ENCODE data around the gene PPM1J. TPM values are rescaled to one million over a fixed set of nuclear protein-coding genes. Genes with fewer than 3 reads are reported as not detected.
A peak's percentile ranks its signal among the peaks of the same experiment; 100 is the strongest.

Gene PPM1J
- total and polyA plus RNA-seq, 4 donors, result 3.7 to 7.1 (median 4.3) TPM; not detected in 1

DNA sequence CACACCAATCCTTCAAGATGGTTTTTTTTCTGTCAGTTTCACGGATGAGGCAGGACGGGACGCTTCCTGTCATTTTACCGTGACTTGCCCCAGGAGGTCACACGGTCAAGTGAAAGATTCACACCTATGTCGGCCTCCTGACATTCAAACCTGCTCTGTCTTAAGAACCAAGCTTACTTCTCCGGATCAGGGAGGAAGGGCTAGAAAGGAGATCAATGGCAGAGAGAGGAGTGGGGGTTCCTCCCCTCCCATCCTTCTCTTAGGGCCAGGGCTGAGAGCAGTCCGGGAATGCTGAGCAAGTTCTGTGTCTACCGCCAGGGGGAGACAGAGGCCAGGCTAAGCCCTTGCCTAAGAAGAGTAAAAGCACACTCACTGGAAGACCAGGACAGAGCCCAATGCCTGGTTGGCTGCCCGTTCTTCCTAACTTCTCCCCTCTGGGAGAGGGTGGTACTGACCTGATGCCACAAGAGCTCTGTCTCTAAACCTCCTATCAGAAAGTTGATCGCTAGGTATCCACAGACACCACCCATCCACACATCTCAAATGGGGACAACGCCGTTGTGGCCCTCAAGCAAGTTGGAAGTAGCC lies 1.1 kb upstream of the PPM1J start:
- Histone ChIP-seq H3K4me3 (ENCODE audit: low read length in 2 of 2) (no peak overlapping the region), H3K36me3 (ENCODE audit: control insufficient read depth in 1 of 2, insufficient read depth in 2 of 2, low read length in 1 of 2) (no peaks in the 10 kb centered on the region), H3K27ac (ENCODE audit: low read depth in 1 of 2, low read length in 2 of 2) (no peak overlapping the region), H3K9me3 (ENCODE audit: control insufficient read depth, low read length) (no peaks in the 10 kb centered on the region), H3K4me1 (ENCODE audit: control insufficient read depth in 1 of 2, insufficient read depth in 2 of 2, low read length in 2 of 2) (no peaks in the 10 kb centered on the region), H3K27me3 (ENCODE audit: control insufficient read depth in 1 of 2, insufficient read depth in 2 of 2, low read length in 1 of 2) (no peaks in the 10 kb centered on the region)
- intact Hi-C loops (cut with DNase I), result loop anchor here (1.0 to 10.0 kb wide), 10 partner anchors 86 to 961 kb away; partner anchors contain the start of gene LRIG2 (in 2 of the 2)
- ATAC-seq (ENCODE audit: low FRiP score) (peak; percentile 91), DNase-seq (peak; percentile 90 to 92)
- WGBS, 2 donors, result 16 to 17% methylated on average over 13 of the region's 13 CpGs

GRCh38 chr1:112714313-112715263 lies 544 bp downstream of the PPM1J start:
- 1 to 2% methylated on average over 62 to 86 of the region's 86 CpGs for WGBS, 2 donors
- no peaks in the 10 kb centered on the region for H3K36me3 ChIP-seq (ENCODE audit: control insufficient read depth in 1 of 2, insufficient read depth in 2 of 2, low read length in 1 of 2)
- no peaks in the 10 kb centered on the region for H3K27me3 ChIP-seq (ENCODE audit: control insufficient read depth in 1 of 2, insufficient read depth in 2 of 2, low read length in 1 of 2)
- peak; percentile 1 for ATAC-seq (ENCODE audit: low FRiP score)
- peak overlapping the region; percentile 14 to 37 for H3K4me3 ChIP-seq (ENCODE audit: low read length in 2 of 2)
- no peak overlapping the region for H3K27ac ChIP-seq (ENCODE audit: low read depth in 1 of 2, low read length in 2 of 2)
- H3K4me1 ChIP-seq (ENCODE audit: control insufficient read depth in 1 of 2, insufficient read depth in 2 of 2, low read length in 2 of 2), result no peaks in the 10 kb centered on the region
- DNase-seq, result peak; percentile 62 to 84
- no peaks in the 10 kb centered on the region for H3K9me3 ChIP-seq (ENCODE audit: control insufficient read depth, low read length)
- intact Hi-C loops (cut with DNase I), result loop anchor here (5.0 to 10.0 kb wide), 7 partner anchors 88 to 963 kb away; partner anchors contain the start of gene LRIG2 (in 2 of the 2)

DNA sequence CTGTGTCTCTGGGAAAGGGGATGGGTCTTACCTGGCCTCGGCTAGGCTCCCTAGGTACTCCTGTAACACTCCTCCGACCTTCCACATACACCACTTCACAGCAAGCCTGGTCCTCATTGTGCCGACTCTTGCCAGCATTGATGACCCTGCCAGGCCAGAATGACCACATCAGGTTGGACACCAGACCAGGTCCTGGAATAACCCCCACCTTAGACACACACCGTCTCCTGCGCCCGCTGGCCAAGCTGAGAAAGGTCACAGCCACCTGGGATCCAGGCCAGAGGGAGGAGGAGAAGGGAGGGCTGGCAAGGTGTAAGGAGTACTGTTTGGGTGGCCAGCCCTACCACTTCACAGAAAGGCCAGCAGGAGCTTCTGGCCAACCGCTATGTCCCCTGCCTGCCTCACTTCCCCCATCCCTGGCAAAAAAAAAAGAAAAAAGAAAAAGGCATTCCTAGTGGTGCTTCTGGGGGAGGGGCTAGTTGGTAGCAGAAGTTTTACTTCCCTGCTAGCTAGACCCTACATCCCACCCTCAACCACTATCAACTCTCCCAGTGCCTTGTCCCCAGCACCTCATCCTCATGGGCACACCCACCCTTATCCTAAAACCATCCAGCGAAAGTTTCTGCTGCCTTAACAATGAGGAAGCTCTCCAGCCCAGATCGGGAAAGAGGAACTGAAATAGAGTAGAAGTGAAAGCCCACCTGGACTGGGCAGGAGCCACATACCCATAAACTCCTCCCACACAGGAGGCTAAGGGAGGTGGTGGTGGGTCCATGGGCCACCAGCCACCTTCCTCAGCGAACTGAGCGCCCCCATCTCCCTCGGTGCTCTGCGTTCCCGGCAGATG lies 1.4 kb downstream of the PPM1J start:
- Histone ChIP-seq H3K9me3 (ENCODE audit: control insufficient read depth, low read length) (no peaks in the 10 kb centered on the region), H3K36me3 (ENCODE audit: control insufficient read depth in 1 of 2, insufficient read depth in 2 of 2, low read length in 1 of 2) (no peaks in the 10 kb centered on the region), H3K27ac (ENCODE audit: low read depth in 1 of 2, low read length in 2 of 2) (no peak overlapping the region), H3K27me3 (ENCODE audit: control insufficient read depth in 1 of 2, insufficient read depth in 2 of 2, low read length in 1 of 2) (no peaks in the 10 kb centered on the region), H3K4me3 (ENCODE audit: low read length in 2 of 2) (peak overlapping the region; percentile 14 to 37), H3K4me1 (ENCODE audit: control insufficient read depth in 1 of 2, insufficient read depth in 2 of 2, low read length in 2 of 2) (no peaks in the 10 kb centered on the region)
- 47 to 56% methylated on average over 14 of the region's 14 CpGs for WGBS, 2 donors
- intact Hi-C loops (cut with DNase I), result loop anchor here (5.0 to 10.0 kb wide), 3 partner anchors 211 to 961 kb away; partner anchors contain the start of gene LRIG2 (in 1 of the 2)
- DNase-seq (no peak), ATAC-seq (ENCODE audit: low FRiP score) (no peak)

DNA sequence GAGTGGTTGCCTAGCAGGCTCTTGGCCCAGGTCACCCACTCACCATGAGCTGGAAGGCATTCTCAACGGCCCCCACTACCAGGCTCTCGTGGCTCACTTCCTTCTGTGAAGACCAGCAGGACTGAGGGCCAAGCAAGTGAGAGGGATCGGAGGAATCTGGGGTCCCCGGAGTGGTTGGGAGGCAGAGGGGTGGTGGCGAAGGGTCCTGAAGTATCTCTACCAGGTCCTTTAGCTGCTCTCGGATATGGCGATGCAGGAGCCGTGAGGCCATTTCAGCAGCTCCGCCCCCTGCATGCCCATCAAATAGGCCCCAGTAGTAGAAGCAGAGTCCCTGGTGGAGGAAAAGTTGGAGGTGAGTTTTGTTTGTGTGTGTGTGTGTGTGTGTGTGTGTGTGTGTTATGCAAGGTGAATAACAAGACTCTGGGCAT lies 2.4 kb downstream of the PPM1J start:
- ATAC-seq (ENCODE audit: low FRiP score), result no peak
- Histone ChIP-seq H3K9me3 (ENCODE audit: control insufficient read depth, low read length) (no peaks in the 10 kb centered on the region), H3K4me3 (ENCODE audit: low read length in 2 of 2) (no peak overlapping the region), H3K27me3 (ENCODE audit: control insufficient read depth in 1 of 2, insufficient read depth in 2 of 2, low read length in 1 of 2) (no peaks in the 10 kb centered on the region), H3K4me1 (ENCODE audit: control insufficient read depth in 1 of 2, insufficient read depth in 2 of 2, low read length in 2 of 2) (no peaks in the 10 kb centered on the region), H3K36me3 (ENCODE audit: control insufficient read depth in 1 of 2, insufficient read depth in 2 of 2, low read length in 1 of 2) (no peaks in the 10 kb centered on the region), H3K27ac (ENCODE audit: low read depth in 1 of 2, low read length in 2 of 2) (no peak overlapping the region)
- DNase-seq, result no peak
- intact Hi-C loops (cut with DNase I), result loop anchor here (5.0 to 10.0 kb wide), 3 partner anchors 210 to 962 kb away; partner anchors contain the start of gene LRIG2 (in 1 of the 2)
- 78 to 81% methylated on average over 9 of the region's 9 CpGs for WGBS, 2 donors

- intact Hi-C loops (cut with DNase I), result loop anchor here (5.0 to 10.0 kb wide), 3 partner anchors 210 to 963 kb away; partner anchors contain the start of gene LRIG2 (in 1 of the 2)
- H3K27ac ChIP-seq (ENCODE audit: low read depth in 1 of 2, low read length in 2 of 2), result no peak overlapping the region
- H3K4me1 ChIP-seq (ENCODE audit: control insufficient read depth in 1 of 2, insufficient read depth in 2 of 2, low read length in 2 of 2), result no peaks in the 10 kb centered on the region
- H3K9me3 ChIP-seq (ENCODE audit: control insufficient read depth, low read length), result no peaks in the 10 kb centered on the region
- no peak for DNase-seq
- WGBS, 2 donors, result 87 to 88% methylated on average over 7 of the region's 7 CpGs
- H3K36me3 ChIP-seq (ENCODE audit: control insufficient read depth in 1 of 2, insufficient read depth in 2 of 2, low read length in 1 of 2), result no peaks in the 10 kb centered on the region
- H3K4me3 ChIP-seq (ENCODE audit: low read length in 2 of 2), result no peak overlapping the region
- no peak for ATAC-seq (ENCODE audit: low FRiP score)
- no peaks in the 10 kb centered on the region for H3K27me3 ChIP-seq (ENCODE audit: control insufficient read depth in 1 of 2, insufficient read depth in 2 of 2, low read length in 1 of 2)
These were observed 2.9 kb downstream of the PPM1J start for GRCh38 chr1:112712191-112712590.

GRCh38 chr1:112711670-112712069 lies 3.5 kb downstream of the PPM1J start:
- H3K27me3 ChIP-seq (ENCODE audit: control insufficient read depth in 1 of 2, insufficient read depth in 2 of 2, low read length in 1 of 2), result no peaks in the 10 kb centered on the region
- ATAC-seq (ENCODE audit: low FRiP score), result no peak
- H3K4me1 ChIP-seq (ENCODE audit: control insufficient read depth in 1 of 2, insufficient read depth in 2 of 2, low read length in 2 of 2), result no peaks in the 10 kb centered on the region
- 85% methylated on average over 11 of the region's 11 CpGs for WGBS, 2 donors
- H3K27ac ChIP-seq (ENCODE audit: low read depth in 1 of 2, low read length in 2 of 2), result no peak overlapping the region
- no peaks in the 10 kb centered on the region for H3K36me3 ChIP-seq (ENCODE audit: control insufficient read depth in 1 of 2, insufficient read depth in 2 of 2, low read length in 1 of 2)
- no peak overlapping the region for H3K4me3 ChIP-seq (ENCODE audit: low read length in 2 of 2)
- no peaks in the 10 kb centered on the region for H3K9me3 ChIP-seq (ENCODE audit: control insufficient read depth, low read length)
- no peak for DNase-seq
- intact Hi-C loops (cut with DNase I), result loop anchor here (5.0 to 10.0 kb wide), 3 partner anchors 209 to 963 kb away; partner anchors contain the start of gene LRIG2 (in 1 of the 2)

DNA sequence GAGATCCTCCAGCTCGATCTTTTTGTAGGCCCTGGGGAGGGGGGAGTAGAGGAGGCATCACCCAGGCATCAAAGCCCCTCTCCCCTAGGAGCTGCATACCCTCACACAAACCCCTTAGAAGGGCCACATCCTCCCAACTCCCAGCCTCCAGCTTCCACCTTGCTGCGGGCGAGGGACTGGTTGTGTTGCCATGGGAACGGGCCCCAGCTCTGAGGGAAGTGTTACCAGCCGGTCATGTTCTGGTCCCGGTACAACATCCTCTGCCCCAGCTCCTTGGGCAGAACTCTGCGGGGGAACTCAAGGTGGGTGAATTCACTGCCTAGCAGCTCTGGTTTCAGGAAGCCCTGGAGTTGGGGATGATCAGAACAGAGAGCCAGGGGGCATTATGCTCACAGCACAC lies 4.1 kb downstream of the PPM1J start:
- H3K36me3 ChIP-seq (ENCODE audit: control insufficient read depth in 1 of 2, insufficient read depth in 2 of 2, low read length in 1 of 2), result no peaks in the 10 kb centered on the region

DNA sequence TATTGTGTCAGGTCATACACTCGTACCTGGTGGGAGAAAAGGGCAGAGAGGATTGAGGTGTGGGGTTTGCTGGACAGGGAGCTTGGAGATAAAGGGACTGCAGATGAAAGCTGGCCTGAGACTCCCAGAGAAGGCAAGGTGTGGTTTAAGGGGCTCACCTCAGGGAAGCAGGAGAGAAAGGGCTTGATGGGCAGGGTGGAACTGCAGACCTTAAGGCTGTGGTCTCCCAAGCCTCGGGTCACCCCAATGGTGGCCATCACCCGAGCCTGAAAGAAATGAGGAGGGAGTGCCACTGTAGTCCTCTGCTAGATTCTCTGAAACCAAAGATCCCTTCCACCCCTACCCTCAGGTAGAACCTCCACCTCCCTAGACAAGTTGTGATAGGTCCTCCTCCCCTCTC lies 4.5 kb downstream of the PPM1J start:
- Histone ChIP-seq H3K4me3 (ENCODE audit: low read length in 2 of 2) (no peak overlapping the region), H3K36me3 (ENCODE audit: control insufficient read depth in 1 of 2, insufficient read depth in 2 of 2, low read length in 1 of 2) (no peaks in the 10 kb centered on the region), H3K9me3 (ENCODE audit: control insufficient read depth, low read length) (no peaks in the 10 kb centered on the region), H3K27ac (ENCODE audit: low read depth in 1 of 2, low read length in 2 of 2) (no peak overlapping the region), H3K4me1 (ENCODE audit: control insufficient read depth in 1 of 2, insufficient read depth in 2 of 2, low read length in 2 of 2) (no peaks in the 10 kb centered on the region), H3K27me3 (ENCODE audit: control insufficient read depth in 1 of 2, insufficient read depth in 2 of 2, low read length in 1 of 2) (no peaks in the 10 kb centered on the region)
- no peak for ATAC-seq (ENCODE audit: low FRiP score)
- intact Hi-C loops (cut with DNase I), result loop anchor here (5.0 to 10.0 kb wide), 3 partner anchors 208 to 964 kb away; partner anchors contain the start of gene LRIG2 (in 1 of the 2)
- WGBS, 2 donors, result 92 to 97% methylated on average over 3 of the region's 3 CpGs
- DNase-seq, result no peak

More for the DNA sequence above, 4.1 kb downstream of the PPM1J start:
- ATAC-seq (ENCODE audit: low FRiP score) (no peak), DNase-seq (no peak)
- intact Hi-C loops (cut with DNase I), result loop anchor here (5.0 to 10.0 kb wide), 3 partner anchors 209 to 964 kb away; partner anchors contain the start of gene LRIG2 (in 1 of the 2)
- Histone ChIP-seq H3K27me3 (ENCODE audit: control insufficient read depth in 1 of 2, insufficient read depth in 2 of 2, low read length in 1 of 2) (no peaks in the 10 kb centered on the region), H3K4me1 (ENCODE audit: control insufficient read depth in 1 of 2, insufficient read depth in 2 of 2, low read length in 2 of 2) (no peaks in the 10 kb centered on the region), H3K27ac (ENCODE audit: low read depth in 1 of 2, low read length in 2 of 2) (no peak overlapping the region), H3K9me3 (ENCODE audit: control insufficient read depth, low read length) (no peaks in the 10 kb centered on the region), H3K4me3 (ENCODE audit: low read length in 2 of 2) (no peak overlapping the region)
- WGBS, 2 donors, result 76 to 79% methylated on average over 7 of the region's 7 CpGs

All from aorta (tissue), 5 donors.